Activated naive CD4-positive, alpha-beta T cell (primary cell): Measurements from ENCODE around the gene CCL7.

ENCODE experiments used
- DNase-seq, 4 experiments: peaks; one replicate each; lab custom pipeline; 2025; lab: John Stamatoyannopoulos, UW

The CCL7 gene

GRCh38 chr17:34287875-34288274, 17.9 kb downstream of the CCL7 start:
- DNase-seq = no peak

GRCh38 chr17:34290586-34290985, 20.6 kb downstream of the CCL7 start:
- DNase-seq = no peak

GRCh38 chr17:34291721-34292348, 21.8 kb downstream of the CCL7 start:
- DNase-seq = no peak

GRCh38 chr17:34299027-34299426, 29.0 kb downstream of the CCL7 start:
- no peak for DNase-seq

GRCh38 chr17:34299956-34300577, 30.0 kb downstream of the CCL7 start:
- no peak for DNase-seq

- DNase-seq = no peak
Observed at GRCh38 chr17:34300652-34301370, 30.8 kb downstream of the CCL7 start.

- no peak for DNase-seq
Observed at GRCh38 chr17:34301986-34302385, 32.0 kb downstream of the CCL7 start.

GRCh38 chr17:34302636-34303035, 32.6 kb downstream of the CCL7 start:
- no peak for DNase-seq

GRCh38 chr17:34303606-34304005, 33.6 kb downstream of the CCL7 start:
- DNase-seq = no peak

GRCh38 chr17:34305061-34305460, 35.0 kb downstream of the CCL7 start:
- no peak for DNase-seq

- DNase-seq = no peak
Observed at GRCh38 chr17:34305606-34306005, 35.6 kb downstream of the CCL7 start.

- no peak for DNase-seq
Observed at GRCh38 chr17:34306466-34306865, 36.4 kb downstream of the CCL7 start.

GRCh38 chr17:34307110-34307509, 37.1 kb downstream of the CCL7 start:
- no peak for DNase-seq

- no peak for DNase-seq
Observed at GRCh38 chr17:34308371-34308770, 38.4 kb downstream of the CCL7 start.

- no peak for DNase-seq
Observed at GRCh38 chr17:34311291-34311690, 41.3 kb downstream of the CCL7 start.

GRCh38 chr17:34312080-34312479, 42.1 kb downstream of the CCL7 start:
- DNase-seq = no peak

GRCh38 chr17:34313164-34313563, 43.1 kb downstream of the CCL7 start:
- no peak for DNase-seq

GRCh38 chr17:34314279-34314678, 44.3 kb downstream of the CCL7 start:
- no peak for DNase-seq

- no peak for DNase-seq
Observed at GRCh38 chr17:34318474-34318873, 48.5 kb downstream of the CCL7 start.

GRCh38 chr17:34319039-34319483, 49.0 kb downstream of the CCL7 start, which contains the start of gene CCL8:
TSS of gene CCL8 (plus strand) at chr17:34319435. CDS start at chr17:34319502, 67 bp downstream.
- DNase-seq = no peak
